AG10803 (cell line): ENCODE results near the gene TTC38.

Experiments used
- DNase-seq: peaks from one replicate; pipeline ENCODE4 v3.0.0; 2010; ENCODE audit warnings: low read depth
- H3K4me3 ChIP-seq: 2 replicates; pipeline ENCODE4 v1.5.1; 2011; ENCODE audit warnings: mild to moderate bottlenecking, low read length, control low read depth
- TF ChIP-seq, protein P1 (sequence below): conservative IDR thresholded peaks from 2 replicates; pipeline ENCODE4 v1.5.1; 2011; ENCODE audit warnings: mild to moderate bottlenecking, low read length, control low read depth, inconsistent platforms

The TTC38 gene

DNA sequence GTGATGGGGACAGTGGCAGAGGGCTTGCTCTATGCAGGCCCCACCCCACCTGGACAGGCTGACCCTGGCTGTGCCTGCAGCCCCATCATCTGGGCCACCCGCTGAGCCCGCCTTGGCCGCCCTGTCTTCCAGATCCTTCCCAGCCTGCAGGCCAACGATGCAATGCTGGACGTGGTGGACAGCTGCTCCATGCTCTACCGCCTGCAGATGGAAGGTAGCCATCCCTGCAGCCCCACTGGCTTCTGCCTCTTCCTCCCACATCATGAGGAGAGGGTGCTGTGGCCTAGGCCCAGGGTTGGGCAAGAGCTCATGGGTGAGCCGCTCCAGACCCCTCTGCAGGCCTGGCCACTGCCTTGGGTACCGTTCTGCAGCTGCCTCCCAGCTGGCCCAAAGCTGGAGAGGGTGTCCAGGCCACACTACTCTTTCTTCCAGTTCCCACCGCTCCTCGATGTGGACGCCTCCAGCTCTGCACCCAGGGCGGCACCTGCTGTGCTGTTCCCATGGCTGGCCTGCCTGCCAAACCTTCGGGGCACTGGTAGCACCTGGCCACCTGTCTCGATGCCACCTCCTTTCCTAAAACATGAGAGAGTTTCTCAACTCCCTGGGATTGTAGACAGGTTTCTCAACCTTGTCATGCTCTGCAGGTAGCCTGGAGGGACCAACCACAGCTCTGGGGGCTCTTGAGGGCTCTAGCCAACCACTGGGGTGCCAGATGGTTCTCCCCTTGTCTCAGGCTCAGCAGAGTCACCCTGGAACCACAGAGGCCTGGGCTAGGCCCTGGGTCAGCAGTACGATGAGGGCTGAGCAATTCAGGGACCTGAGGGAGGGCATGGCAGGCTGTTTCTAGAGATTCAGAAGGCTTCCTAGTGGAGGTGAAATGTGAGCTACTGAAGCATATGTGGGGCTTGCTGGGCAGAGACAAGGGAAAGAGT, 19.4 kb downstream of the TTC38 start:
- no peak for DNase-seq
- TF ChIP-seq, protein P1, sequence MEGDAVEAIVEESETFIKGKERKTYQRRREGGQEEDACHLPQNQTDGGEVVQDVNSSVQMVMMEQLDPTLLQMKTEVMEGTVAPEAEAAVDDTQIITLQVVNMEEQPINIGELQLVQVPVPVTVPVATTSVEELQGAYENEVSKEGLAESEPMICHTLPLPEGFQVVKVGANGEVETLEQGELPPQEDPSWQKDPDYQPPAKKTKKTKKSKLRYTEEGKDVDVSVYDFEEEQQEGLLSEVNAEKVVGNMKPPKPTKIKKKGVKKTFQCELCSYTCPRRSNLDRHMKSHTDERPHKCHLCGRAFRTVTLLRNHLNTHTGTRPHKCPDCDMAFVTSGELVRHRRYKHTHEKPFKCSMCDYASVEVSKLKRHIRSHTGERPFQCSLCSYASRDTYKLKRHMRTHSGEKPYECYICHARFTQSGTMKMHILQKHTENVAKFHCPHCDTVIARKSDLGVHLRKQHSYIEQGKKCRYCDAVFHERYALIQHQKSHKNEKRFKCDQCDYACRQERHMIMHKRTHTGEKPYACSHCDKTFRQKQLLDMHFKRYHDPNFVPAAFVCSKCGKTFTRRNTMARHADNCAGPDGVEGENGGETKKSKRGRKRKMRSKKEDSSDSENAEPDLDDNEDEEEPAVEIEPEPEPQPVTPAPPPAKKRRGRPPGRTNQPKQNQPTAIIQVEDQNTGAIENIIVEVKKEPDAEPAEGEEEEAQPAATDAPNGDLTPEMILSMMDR = no peak
- H3K4me3 ChIP-seq = no peak overlapping the region

DNA sequence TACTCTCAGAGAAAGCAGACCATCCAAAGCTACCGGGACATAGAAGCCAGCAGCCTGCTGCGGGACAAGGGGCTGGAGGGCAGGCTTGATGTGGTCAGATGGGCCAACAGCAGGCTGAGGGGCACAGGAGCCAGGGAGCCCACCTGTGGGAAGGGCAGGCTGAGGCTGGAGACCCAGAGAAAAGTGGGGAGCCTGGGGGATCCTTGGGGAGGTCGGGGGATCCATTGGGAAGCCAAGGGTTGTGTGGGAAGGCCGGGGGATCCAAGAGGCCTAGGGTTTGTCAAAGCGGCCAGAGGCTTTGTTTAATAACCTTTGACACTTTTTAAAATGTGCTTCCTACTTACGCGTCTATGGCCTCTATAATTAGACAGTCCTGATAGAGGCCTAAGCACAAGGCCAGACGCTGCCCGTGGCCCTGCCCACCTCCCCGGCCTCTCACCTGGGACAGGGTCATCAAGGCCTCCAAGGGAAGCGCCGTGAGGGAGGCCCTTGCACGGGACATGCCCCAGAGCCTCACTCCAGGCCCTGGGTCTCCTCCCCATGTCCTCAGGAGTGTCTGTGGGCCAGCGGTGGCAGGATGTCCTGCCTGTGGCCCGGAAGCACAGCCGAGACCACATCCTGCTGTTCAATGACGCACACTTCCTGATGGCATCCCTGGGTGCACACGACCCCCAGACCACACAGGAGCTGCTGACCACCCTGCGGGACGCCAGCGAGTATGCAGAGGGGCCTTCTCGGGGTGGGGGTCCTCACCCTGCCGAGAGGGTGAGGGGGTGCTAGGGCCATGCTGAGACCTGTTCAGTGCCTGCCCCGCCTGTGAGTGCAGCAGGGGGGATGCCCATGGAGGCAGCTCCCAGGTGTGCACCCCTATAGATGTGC, 20.3 kb downstream of the TTC38 start:
- TF ChIP-seq, protein P1 = no peak
- no peak overlapping the region for H3K4me3 ChIP-seq
- DNase-seq = no peak

GRCh38 chr22:46288846-46289243, 21.0 kb downstream of the TTC38 start:
- TF ChIP-seq, protein P1 = no peak
- H3K4me3 ChIP-seq = no peak overlapping the region

GRCh38 chr22:46289244-46289891, 21.6 kb downstream of the TTC38 start:
- DNase-seq = no peak
- no peak overlapping the region for H3K4me3 ChIP-seq
- TF ChIP-seq, protein P1 = no peak

More at GRCh38 chr22:46288846-46289243, 21.0 kb downstream of the TTC38 start:
- no peak for DNase-seq

- no peak for DNase-seq
- TF ChIP-seq, protein P1 = no peak
- H3K4me3 ChIP-seq = no peak overlapping the region
Observed at GRCh38 chr22:46290121-46290842, 22.5 kb downstream of the TTC38 start.

- no peak for DNase-seq
- TF ChIP-seq, protein P1 = no peak
- no peak overlapping the region for H3K4me3 ChIP-seq
Observed at GRCh38 chr22:46290843-46291785, 23.3 kb downstream of the TTC38 start.
